GM15510 (cell line): Measurements from ENCODE around the gene FAM227B.

ENCODE experiments used
- POLR2A ChIP-seq: IDR thresholded peaks from 3 replicates; pipeline ENCODE4 v1.6.1; 2011; ENCODE audit warnings: borderline replicate concordance; ENCODE audit not compliant: insufficient read length; ENCODE audit errors: extremely low read depth

FAM227B gene

GRCh38 chr15:49301562-49301961 is 319.1 kb downstream of the FAM227B start:
- no peak for TF ChIP-seq POLR2A

- no peak for TF ChIP-seq POLR2A
These were observed 319.8 kb downstream of the FAM227B start for GRCh38 chr15:49300856-49301255.

GRCh38 chr15:49297584-49297983 is 323.0 kb downstream of the FAM227B start:
- TF ChIP-seq POLR2A: no peak

GRCh38 chr15:49296258-49296657 is 324.4 kb downstream of the FAM227B start:
- no peak for TF ChIP-seq POLR2A

- TF ChIP-seq POLR2A: no peak
These were observed 326.7 kb downstream of the FAM227B start for GRCh38 chr15:49293941-49294340.

- TF ChIP-seq POLR2A: no peak
These were observed 330.4 kb downstream of the FAM227B start for GRCh38 chr15:49290191-49290590.

GRCh38 chr15:49288391-49288790 is 332.2 kb downstream of the FAM227B start:
- TF ChIP-seq POLR2A: no peak

- no peak for TF ChIP-seq POLR2A
These were observed 333.1 kb downstream of the FAM227B start for GRCh38 chr15:49287481-49287880.

- no peak for TF ChIP-seq POLR2A
These were observed 333.8 kb downstream of the FAM227B start for GRCh38 chr15:49286649-49287404.

- no peak for TF ChIP-seq POLR2A
These were observed 338.3 kb downstream of the FAM227B start for GRCh38 chr15:49282366-49282765.

GRCh38 chr15:49279521-49280456 is 340.8 kb downstream of the FAM227B start:
- TF ChIP-seq POLR2A: no peak

- TF ChIP-seq POLR2A: no peak
These were observed 341.9 kb downstream of the FAM227B start for GRCh38 chr15:49278751-49279150.
